Activated CD4-positive, alpha-beta T cell treated with anti-CD3 and anti-CD28 coated beads, Interleukin-2, amount 50 U/mL, for 4 hours (primary cell): ENCODE data around the gene GFI1.
A peak's percentile ranks its signal among the peaks of the same experiment; 100 is the strongest.

Experiments
- DNase-seq, 2 experiments: peaks; one replicate each; pipeline ENCODE4 v3.0.0-alpha.2; 2020

Gene GFI1

GRCh38 chr1:92487078-92487605, 417 bp upstream of the GFI1 start:
- DNase-seq: no peak

GRCh38 chr1:92485381-92486250, 1.1 kb downstream of the GFI1 start:
- DNase-seq: peak; percentile 88 to 91

- peak; percentile 68 to 72 for DNase-seq
These were observed 2.0 kb downstream of the GFI1 start for GRCh38 chr1:92484472-92485380.

- peak; percentile 67 to 72 for DNase-seq
These were observed 2.9 kb downstream of the GFI1 start for GRCh38 chr1:92483610-92484471.

GRCh38 chr1:92482665-92483609, 3.8 kb downstream of the GFI1 start:
- DNase-seq: peak; percentile 33

GRCh38 chr1:92481971-92482664, 4.6 kb downstream of the GFI1 start:
- no peak for DNase-seq

GRCh38 chr1:92481599-92481925, 5.2 kb downstream of the GFI1 start:
- DNase-seq: no peak

- no peak for DNase-seq
These were observed 5.7 kb downstream of the GFI1 start for GRCh38 chr1:92480813-92481598.

GRCh38 chr1:92480200-92480812, 6.4 kb downstream of the GFI1 start:
- DNase-seq: no peak

- DNase-seq: no peak
These were observed 7.1 kb downstream of the GFI1 start for GRCh38 chr1:92479587-92479986.

GRCh38 chr1:92478393-92478792, 8.3 kb downstream of the GFI1 start:
- DNase-seq: no peak

- peak; percentile 41 to 43 for DNase-seq
These were observed 10.6 kb downstream of the GFI1 start for GRCh38 chr1:92476071-92476631.

- DNase-seq: no peak
These were observed 11.7 kb downstream of the GFI1 start for GRCh38 chr1:92475029-92475428.

GRCh38 chr1:92473781-92474495, 12.8 kb downstream of the GFI1 start:
- DNase-seq: no peak

- no peak for DNase-seq
These were observed 16.5 kb downstream of the GFI1 start for GRCh38 chr1:92470216-92470615.

- DNase-seq: no peak
These were observed 19.9 kb downstream of the GFI1 start for GRCh38 chr1:92466683-92467352.

- DNase-seq: no peak
These were observed 21.5 kb downstream of the GFI1 start for GRCh38 chr1:92465256-92465647.
